Measurements from ENCODE around the gene ACOT6.

DNA sequence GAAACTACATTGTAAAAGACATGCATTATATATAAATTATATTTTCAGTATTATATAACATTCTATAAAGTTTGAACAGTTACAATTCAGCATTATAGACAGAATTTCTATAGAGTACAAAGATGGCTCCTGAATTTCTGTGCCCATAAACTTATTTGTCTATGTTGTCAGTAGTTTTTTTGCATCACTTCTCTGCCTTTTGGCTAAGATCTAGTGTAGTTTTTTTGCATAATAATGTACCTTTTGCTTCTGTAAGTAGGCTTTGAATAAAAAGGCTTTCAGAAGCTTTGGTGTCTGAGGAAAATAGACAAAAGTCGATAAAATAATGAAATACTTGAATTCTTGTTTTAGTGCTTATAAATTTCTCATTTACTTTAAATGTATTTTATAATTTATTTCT is 43.5 kb downstream of the ACOT6 start:
- TF ChIP-seq FOXA1 (IDR thresholded peaks at IDR 0.05) (no peak), BHLHE40 (IDR thresholded peaks at IDR 0.05; ENCODE audit: borderline replicate concordance) (no peak), ARNT (IDR thresholded peaks at IDR 0.05) (no peak), SUZ12 (IDR thresholded peaks at IDR 0.05) (no peak), FOXM1 (IDR thresholded peaks at IDR 0.05; ENCODE audit: borderline replicate concordance) (no peak), ZNF384 (IDR thresholded peaks at IDR 0.05) (no peak)

Measured in HEK293T (cell line).